Coronary artery (tissue), 2 donors: ENCODE data around the gene BTBD16.

Experiments
- DNase-seq: peaks from one replicate; pipeline ENCODE4 v3.0.0-alpha.2; 2017; ENCODE audit warnings: low spot score
- H3K27ac ChIP-seq, 2 donors: fragments of 200-600 bp; sonication (generic); one replicate each; pipeline ENCODE4 v1.5.1; 2016 to 2019
- H3K4me3 ChIP-seq: fragments of 200-600 bp; sonication (generic); 2 replicates; pipeline ENCODE4 v1.5.1; 2016; ENCODE audit warnings: mild to moderate bottlenecking, moderate library complexity
- CTCF ChIP-seq: fragments of 200-600 bp; sonication (generic); IDR thresholded peaks from one replicate; pipeline ENCODE4 v1.5.1; 2019; ENCODE audit warnings: antibody characterized with exemption

Gene BTBD16

GRCh38 chr10:122386514-122386913 lies 115.4 kb downstream of the BTBD16 start:
- H3K4me3 ChIP-seq = no peak overlapping the region

GRCh38 chr10:122387572-122387971 lies 116.5 kb downstream of the BTBD16 start:
- no peak for DNase-seq
- H3K27ac ChIP-seq = no peak overlapping the region
- TF ChIP-seq CTCF = no peak
- no peak overlapping the region for H3K4me3 ChIP-seq

More at GRCh38 chr10:122386514-122386913, 115.4 kb downstream of the BTBD16 start:
- no peak overlapping the region for H3K27ac ChIP-seq
- TF ChIP-seq CTCF = no peak
- no peak for DNase-seq
